IPS DF 4.7 (cell line): ENCODE data around the gene SUDS3.

Experiments used
- DNase-seq: peaks from one replicate; pipeline ENCODE4 v3.0.0-alpha.2; 2013; ENCODE audit warnings: low spot score; ENCODE audit errors: extremely low read depth

Gene SUDS3

DNA sequence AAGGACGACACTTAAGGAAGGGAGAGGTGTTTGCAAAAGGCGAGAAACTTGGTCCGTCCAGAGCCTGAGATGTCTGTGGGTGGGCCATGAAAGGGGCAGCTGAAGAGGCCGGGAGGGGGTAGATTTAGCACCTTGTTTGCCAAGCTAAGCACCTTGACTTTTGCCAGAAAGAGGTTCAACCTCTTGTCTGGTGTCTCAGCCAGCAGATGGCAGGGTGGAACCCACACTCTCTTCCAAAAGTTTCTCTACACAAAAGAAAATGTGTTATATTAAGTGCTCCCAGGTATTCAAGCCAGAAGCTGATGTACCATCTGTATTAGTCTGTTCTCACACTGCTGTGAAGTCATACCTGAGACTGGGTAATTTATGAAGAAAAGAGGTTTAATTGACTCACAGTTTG lies 69.9 kb downstream of the SUDS3 start:
- no peak for DNase-seq

DNA sequence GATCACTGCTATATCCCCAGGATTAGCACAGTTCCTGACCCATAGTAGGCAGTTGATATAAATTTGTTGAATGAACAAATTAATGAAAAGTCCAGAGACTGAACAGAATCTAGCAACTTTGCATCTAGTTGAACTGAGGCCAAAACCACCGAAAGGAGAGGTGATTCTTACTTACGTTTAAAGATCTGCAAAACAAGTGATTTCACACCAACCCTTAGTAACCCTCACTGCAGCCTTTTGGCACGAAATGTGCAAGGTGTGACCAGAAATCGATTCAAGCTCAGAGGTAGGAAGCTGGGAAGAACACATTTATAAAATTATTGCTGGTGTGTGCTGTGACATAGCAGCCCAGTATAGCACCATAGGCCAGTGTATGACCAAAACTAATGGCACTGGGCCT lies 70.8 kb downstream of the SUDS3 start:
- no peak for DNase-seq

DNA sequence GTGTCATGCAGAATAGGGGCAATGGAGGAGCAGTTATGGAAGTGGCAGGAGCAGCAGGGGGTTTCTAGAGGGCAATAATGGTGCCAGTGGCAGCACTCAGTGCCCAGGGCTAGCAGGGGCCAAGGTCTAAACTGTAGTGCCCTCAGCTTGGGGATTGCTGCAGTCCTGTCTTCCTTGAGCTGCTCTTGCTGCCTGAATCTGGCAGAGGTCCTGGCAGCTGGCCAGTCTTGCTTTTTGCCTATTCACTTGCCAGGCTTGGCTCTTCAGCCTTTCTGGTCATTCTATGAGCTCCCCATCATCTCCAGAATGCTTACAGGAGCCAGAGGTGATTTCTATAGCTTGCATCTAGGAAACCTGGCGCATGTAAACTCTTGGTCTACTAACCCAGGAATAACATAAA lies 72.0 kb downstream of the SUDS3 start:
- no peak for DNase-seq

GRCh38 chr12:118455327-118455726 lies 79.0 kb downstream of the SUDS3 start:
- DNase-seq: no peak

DNA sequence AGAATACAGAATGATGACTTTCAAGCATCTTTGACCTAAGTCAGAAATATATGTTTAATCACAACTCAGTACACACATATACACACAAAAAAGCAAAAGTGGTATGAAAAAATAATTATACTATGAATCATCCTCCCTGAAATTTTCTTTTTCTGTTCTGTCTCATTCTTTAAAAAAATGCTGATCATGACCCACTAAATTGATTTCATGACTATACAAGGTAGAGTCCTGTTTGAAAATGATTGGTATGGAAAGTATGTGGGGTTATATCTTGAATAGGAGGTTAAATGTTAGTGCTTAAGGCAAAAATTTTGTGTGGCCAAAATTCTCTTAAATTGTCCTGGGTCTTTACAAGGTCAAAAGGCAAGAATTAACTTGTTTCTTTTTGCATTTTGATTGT lies 80.4 kb downstream of the SUDS3 start:
- DNase-seq: no peak

- no peak for DNase-seq
Observed at GRCh38 chr12:118459110-118459509, 82.8 kb downstream of the SUDS3 start.

DNA sequence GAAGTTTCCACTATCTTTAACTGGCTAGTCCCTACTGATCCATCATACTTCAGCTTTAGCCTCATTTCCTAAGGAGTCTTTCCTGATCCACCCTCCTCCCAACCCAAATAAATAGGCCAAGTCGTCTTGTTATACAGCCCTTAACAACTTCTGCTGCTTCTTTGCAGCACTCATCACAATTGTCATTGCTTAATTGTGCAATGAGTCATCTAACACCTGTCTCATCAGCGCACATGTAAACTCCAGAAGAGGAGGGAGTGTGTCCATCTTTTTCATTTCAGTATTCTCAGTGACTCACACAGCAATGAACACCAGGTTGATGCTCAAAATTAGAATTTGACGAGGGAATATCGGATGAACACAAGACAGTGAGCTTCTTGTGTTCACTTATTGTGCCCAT lies 87.3 kb downstream of the SUDS3 start:
- DNase-seq: no peak

DNA sequence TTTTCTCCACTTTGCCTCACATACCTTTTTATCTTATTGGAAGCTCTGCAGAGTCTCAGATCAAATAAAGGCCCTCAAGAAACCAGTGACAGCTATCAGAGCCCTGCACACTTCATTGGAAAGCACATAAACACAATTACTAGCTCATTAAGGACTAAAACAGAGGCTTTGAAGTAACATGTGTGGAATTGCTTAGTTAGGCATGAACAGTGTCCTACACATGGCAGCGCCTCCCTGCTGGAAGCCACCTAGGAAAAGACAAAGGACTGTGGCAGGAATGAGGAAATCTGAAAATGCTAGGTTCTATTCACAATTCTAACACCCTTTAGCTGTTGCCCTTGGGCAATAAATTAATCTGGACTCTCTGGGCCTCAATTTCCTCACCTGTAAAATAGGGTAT lies 89.4 kb downstream of the SUDS3 start:
- DNase-seq: no peak
